Measurements from ENCODE around the gene CD38.
"Not testable (repeated sequence)": the region's sequence is repeated elsewhere in the genome, so short reads cannot be mapped to it uniquely, and the experiment has no call there.

The CD38 gene

GRCh38 chr4:15778289-15779241, at the start of gene CD38:
CD38 (plus strand) TSS chr4:15778328; CDS start chr4:15778415, 87 bp downstream.
- in situ Hi-C loops (cut with HindIII; ENCODE audit: low sequenced_read_pairs) = no loop called here

- in situ Hi-C loops (cut with HindIII; ENCODE audit: low sequenced_read_pairs) = no loop called here
Measured at GRCh38 chr4:15729910-15730533, 48.1 kb upstream of the CD38 start.

GRCh38 chr4:15733061-15733460, 45.1 kb upstream of the CD38 start:
- in situ Hi-C loops (cut with HindIII; ENCODE audit: low sequenced_read_pairs) = not testable (repeated sequence)

GRCh38 chr4:15735536-15735935, 42.6 kb upstream of the CD38 start:
- in situ Hi-C loops (cut with HindIII; ENCODE audit: low sequenced_read_pairs) = no loop called here

GRCh38 chr4:15736514-15737050, 41.5 kb upstream of the CD38 start:
- in situ Hi-C loops (cut with HindIII; ENCODE audit: low sequenced_read_pairs) = no loop called here

GRCh38 chr4:15737255-15737654, 40.9 kb upstream of the CD38 start:
- in situ Hi-C loops (cut with HindIII; ENCODE audit: low sequenced_read_pairs) = no loop called here

- in situ Hi-C loops (cut with HindIII; ENCODE audit: low sequenced_read_pairs) = no loop called here
Measured at GRCh38 chr4:15738877-15739276, 39.3 kb upstream of the CD38 start.

- in situ Hi-C loops (cut with HindIII; ENCODE audit: low sequenced_read_pairs) = no loop called here
Measured at GRCh38 chr4:15740764-15741404, 37.2 kb upstream of the CD38 start.

- in situ Hi-C loops (cut with HindIII; ENCODE audit: low sequenced_read_pairs) = no loop called here
Measured at GRCh38 chr4:15742083-15742582, 36.0 kb upstream of the CD38 start.

- in situ Hi-C loops (cut with HindIII; ENCODE audit: low sequenced_read_pairs) = no loop called here
Measured at GRCh38 chr4:15742637-15743036, 35.5 kb upstream of the CD38 start.

GRCh38 chr4:15744016-15744545, 34.0 kb upstream of the CD38 start:
- in situ Hi-C loops (cut with HindIII; ENCODE audit: low sequenced_read_pairs) = no loop called here

GRCh38 chr4:15746110-15746509, 32.0 kb upstream of the CD38 start:
- in situ Hi-C loops (cut with HindIII; ENCODE audit: low sequenced_read_pairs) = no loop called here

GRCh38 chr4:15749001-15749400, 29.1 kb upstream of the CD38 start:
- in situ Hi-C loops (cut with HindIII; ENCODE audit: low sequenced_read_pairs) = no loop called here

- in situ Hi-C loops (cut with HindIII; ENCODE audit: low sequenced_read_pairs) = no loop called here
Measured at GRCh38 chr4:15751153-15751552, 27.0 kb upstream of the CD38 start.

GRCh38 chr4:15753081-15753480, 25.0 kb upstream of the CD38 start:
- in situ Hi-C loops (cut with HindIII; ENCODE audit: low sequenced_read_pairs) = no loop called here

- in situ Hi-C loops (cut with HindIII; ENCODE audit: low sequenced_read_pairs) = no loop called here
Measured at GRCh38 chr4:15753786-15754185, 24.3 kb upstream of the CD38 start.

- in situ Hi-C loops (cut with HindIII; ENCODE audit: low sequenced_read_pairs) = no loop called here
Measured at GRCh38 chr4:15754323-15754722, 23.8 kb upstream of the CD38 start.

GRCh38 chr4:15755321-15756155, 22.6 kb upstream of the CD38 start:
- in situ Hi-C loops (cut with HindIII; ENCODE audit: low sequenced_read_pairs) = no loop called here

GRCh38 chr4:15756361-15756861, 21.7 kb upstream of the CD38 start:
- in situ Hi-C loops (cut with HindIII; ENCODE audit: low sequenced_read_pairs) = no loop called here

- in situ Hi-C loops (cut with HindIII; ENCODE audit: low sequenced_read_pairs) = no loop called here
Measured at GRCh38 chr4:15757054-15757453, 21.1 kb upstream of the CD38 start.

Measured in DLD1 (cell line).